Activated CD4-positive, alpha-beta T cell treated with anti-CD3 and anti-CD28 coated beads, Interleukin-2, amount 50 U/mL, for 16 hours (primary cell): ENCODE results near the gene HS2ST1.

Experiments used
- DNase-seq: peaks from one replicate; pipeline ENCODE4 v3.0.0-alpha.2; 2020

The HS2ST1 gene

DNA sequence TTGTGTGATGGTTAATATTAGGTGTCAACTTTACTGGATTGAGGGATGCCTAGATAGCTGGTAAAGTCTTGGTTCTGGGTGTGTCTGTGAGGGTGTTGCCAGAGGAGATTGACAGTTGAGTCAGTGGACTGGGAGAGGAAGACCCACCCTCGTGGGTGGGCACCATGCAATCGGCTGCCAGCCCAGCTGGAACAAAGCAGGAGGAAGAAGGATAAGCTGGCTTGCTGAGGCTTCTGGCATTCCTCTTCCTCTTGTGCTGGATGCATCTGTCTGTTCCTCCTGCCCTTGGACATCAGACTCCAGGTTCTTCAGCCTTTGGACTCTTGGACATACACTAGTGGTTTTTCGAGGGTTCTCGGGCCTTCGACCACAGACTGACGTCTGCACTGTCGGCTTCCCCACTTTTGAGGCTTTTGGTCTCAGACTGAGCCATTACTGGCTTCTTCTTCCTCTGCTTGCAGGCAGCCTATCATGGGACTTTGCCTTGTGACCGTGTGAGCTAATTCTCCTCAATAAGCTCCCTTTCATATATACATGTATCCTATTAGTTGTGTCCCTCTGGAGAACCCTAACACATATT, 230.0 kb downstream of the HS2ST1 start:
- no peak for DNase-seq

DNA sequence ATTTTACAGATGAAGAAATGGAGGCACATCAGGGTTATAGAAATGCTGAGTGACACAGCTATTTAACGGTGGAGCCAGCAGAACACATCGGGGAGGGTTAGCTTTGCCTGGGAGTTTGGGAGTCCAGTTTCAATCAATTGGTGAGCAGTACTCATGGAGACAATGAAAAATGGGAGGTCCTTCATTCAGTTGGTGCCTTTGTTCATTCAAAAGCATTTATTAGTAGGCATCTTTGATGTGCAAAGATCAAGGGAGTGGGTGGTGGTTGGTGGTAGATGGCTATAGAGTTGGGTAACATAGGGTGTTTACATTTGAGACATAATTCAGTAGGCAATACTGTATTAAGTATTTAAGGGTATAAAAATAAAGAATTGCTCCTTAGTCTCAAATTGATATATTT, 230.5 kb downstream of the HS2ST1 start:
- DNase-seq, result no peak

DNA sequence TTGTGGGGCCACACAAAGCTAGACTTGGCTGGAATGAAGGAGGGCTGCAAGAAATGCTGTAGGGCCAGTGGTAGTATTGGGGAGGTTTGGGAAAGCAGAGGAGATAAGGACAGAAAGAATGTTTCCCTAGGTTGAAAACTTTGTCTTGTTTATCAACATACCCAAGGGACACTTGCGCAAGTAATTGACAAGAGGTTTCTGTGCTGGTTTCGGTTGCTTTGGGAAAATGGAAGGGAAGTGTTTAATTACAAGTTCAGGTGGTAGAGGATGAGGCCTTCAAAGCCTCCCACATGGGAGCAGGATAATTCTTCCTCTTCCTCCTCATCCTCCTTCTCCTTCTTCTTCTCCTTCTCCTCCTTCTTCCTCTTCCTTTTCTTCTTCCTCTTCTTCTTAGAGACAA, 232.1 kb downstream of the HS2ST1 start:
- no peak for DNase-seq

DNA sequence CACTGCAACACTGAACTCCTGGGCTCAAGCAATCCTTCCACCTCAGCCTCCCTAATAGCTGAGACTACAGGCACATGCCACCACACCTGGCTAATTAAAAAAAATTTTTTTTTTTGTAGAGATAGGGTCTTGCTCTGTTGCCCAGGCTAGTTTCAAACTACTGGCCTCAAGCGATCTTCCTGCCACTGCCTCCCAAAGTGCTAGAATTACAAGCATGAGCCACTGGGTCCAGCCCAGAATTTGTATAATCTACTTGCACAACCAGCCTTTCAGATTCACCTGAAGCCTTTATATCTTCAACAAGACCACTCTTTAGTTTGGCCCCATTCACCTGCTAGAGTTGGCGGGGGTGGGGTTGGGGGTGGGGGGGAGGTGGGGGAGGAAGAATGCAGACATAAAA, 232.6 kb downstream of the HS2ST1 start:
- no peak for DNase-seq

DNA sequence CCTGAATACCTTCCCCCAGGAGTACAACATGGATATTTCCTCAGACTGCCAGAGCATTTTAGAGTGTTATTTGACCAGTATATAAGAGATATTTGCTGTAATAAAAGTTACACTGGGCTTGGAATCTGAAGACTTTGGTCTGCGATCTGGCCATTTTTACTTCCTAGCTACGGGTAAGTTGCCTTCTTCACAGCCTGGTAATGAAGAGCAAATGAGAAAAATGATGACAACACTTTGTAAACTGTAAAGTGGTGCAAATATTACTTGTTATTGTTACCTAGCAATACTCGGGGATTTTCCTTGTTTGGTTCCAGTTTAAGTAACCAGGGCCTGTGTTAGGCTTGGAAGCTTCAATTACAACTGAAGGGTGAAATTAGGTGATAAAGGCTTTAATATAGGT, 233.4 kb downstream of the HS2ST1 start:
- DNase-seq, result no peak

DNA sequence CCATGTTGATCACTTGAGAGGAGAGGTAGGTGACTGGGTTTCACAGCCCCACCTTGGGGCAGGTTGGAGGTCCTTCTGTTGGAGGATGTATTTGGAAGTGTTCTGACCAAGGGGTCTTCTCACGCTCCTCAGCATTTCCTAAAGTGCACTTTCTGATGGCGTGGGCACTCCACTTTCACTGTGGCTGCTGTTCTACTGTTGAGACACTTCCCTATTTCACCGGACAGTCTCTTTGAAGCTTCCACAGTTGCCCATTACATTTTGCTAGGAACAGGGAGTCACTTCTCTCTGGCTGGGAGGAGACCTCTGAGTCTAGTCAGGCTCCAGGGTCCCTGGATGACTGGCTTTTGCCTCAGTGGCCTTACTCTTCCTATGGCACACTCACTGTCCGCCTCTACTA, 234.2 kb downstream of the HS2ST1 start:
- no peak for DNase-seq

DNA sequence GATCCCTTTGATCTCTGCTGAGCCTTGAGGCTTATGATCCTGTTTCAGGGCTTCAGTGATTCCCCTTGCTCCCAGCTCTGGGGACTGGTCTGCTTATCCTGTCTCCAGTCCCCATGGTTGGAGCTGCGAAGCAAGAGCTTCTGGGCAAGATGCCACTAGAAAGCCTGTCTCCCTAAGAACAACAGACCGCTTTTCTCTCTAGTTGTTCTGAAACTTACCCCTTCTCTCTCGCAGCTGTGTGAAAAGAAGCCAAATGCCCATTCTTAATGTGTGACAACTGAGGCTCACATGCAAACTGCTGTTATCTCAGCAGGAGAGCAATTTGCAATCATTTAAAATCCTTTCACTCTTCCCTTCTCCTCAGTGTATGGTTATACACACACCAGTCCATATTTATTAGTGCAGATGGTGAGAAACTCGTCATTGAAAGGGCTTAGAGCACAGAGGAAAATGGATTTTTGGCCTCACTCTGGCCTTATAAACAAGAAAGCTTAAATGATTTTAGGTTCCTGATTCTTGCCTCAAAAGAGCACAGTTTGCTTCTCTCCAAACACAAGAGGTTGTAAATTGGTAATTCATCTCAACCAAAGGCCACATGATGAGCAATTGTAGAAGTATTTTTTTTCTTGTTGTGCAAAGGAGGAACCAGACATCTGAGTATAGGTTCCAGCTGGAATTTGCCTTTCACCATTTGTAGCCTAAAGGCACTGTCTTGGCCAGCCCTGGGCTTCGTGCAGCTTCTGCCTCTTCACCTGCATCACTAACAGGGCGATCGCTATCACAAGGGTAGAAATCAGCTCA, 235.0 kb downstream of the HS2ST1 start:
- DNase-seq, result no peak

DNA sequence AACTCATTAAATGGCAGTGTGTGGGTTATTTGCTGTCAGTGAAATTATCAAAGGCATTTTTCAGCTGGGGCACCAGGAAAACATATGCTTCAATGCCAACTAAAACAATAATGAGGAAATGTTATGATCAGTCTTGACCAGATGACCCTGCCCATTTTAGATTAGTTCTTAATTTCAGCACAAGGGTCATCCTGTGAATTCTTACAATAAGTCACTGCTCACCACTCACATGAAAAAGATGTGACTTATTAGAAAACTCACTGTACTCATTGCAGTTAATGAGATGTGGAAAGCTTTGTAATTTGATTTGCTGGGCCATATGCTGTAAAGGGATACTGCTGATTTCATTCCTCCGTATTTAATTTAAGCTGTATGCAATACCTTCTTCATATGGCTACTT, 235.7 kb downstream of the HS2ST1 start:
- no peak for DNase-seq

DNA sequence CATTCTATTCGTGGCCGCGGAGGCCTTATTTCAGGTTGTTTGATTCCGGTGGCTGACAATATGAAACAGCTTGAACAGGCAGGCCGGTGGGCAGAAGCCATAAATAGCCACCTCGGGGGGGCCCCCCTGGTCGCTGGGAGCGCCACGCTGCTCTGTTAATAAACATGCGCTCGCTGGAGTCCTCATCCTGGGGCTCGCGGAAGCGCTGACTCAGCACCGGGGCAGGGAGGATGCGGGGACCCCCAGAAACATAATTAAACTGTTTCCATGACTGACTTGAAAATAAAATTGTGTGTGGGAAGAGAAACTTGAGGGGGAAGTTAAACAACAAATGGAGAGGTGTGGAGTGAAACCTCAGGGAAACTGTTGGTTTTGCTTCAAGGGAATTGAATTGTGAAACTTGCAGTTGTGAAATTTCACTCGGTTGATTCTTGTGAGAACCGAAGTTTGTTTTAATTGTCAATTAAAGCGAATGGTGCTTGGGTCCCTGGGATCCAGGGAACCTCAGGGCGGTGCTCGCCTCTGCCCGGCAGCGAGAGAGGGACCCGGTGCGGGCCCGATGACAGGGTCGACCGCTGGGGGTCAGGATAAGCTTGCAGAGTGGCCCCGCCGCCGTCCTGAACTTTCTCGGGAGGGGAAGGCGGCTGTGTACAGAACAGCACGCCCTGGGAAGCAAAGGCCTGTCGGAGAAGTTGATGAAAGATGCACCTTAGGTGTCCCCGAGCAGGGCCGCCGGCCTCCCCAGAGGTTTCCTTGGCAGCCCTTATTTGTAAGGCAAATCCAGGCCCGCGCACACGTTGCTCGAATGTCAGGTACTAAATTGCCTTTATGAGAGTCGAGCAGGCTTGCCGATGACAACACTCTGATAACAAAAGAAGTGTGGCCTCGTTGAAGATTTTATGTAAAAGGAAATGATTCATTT, 237.3 kb downstream of the HS2ST1 start:
- peak; percentile 41 for DNase-seq

DNA sequence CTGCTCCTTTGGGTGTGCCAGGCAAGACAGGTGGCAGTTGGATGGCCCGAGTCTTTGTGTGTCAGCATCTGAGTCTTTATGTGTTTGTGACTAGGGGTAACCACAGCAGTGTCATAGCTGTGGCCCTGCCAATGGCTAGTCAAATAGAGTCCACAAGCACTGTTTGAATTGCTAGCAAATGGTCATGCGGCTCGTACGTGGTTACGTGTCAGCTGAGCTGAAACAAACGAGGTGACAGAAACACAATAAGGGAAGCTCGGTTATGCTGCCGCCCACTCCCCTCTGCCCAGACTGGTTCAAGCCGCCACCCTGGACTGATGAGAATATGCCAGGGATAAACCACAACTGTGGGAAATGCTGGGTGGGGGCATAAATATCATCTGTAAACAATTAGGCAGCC, 239.9 kb downstream of the HS2ST1 start:
- DNase-seq, result no peak

DNA sequence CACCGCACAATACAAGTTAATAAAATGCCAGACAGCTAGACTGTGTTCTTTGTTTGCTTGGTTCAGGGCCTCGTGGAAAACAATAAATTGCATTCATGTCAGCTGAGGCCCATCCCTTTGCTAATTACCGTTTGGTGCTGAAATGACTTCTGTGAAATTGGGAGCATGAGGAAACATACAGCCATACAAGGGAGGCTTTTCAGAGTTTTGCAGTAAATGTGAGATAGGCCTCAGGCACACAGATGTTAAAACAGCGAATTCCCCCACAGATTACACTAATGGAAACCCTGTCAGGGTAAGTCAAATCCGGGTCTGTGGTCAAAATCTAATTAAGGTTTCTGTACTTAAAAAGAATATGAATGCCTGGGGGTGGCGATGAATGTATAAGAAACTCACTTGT, 240.7 kb downstream of the HS2ST1 start:
- no peak for DNase-seq

DNA sequence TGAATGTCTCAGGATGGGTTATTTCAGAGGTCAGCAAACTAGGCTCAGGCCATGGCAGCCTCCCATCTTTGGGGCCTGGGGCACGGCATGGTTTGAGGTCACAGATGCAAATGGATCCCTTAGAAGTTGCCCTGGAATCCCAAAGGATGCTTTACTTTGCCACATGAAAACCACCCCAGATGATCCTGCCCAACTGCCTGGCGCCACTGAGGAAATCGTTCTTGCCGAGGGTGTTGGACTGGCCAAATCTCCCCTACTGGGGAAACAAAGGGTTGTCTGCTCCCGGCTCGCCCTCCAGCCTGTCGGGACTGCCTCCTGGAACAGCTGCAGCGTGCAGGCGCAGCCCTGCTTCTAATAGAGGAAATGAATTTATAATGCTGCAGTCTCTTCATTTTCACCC, 241.2 kb downstream of the HS2ST1 start:
- DNase-seq, result no peak

DNA sequence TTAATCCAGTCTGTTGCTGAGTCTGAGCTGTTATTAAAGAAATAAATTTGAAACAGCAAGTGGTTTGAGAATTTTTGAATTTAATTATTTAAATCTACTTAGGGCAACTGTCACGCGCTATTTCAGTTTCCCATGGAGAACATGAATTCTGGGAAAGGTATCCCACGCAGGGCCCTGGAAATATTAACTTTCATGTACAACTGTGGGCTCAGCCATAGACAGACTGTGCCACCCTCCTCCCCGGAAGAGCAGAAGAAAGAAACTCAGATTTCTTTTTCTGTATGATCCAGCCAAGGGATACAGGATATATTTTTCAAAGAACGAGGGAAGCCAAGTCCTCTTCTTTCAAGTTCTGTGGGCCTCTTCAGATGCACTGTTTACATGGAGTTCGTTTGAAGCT, 241.7 kb downstream of the HS2ST1 start:
- DNase-seq, result no peak

DNA sequence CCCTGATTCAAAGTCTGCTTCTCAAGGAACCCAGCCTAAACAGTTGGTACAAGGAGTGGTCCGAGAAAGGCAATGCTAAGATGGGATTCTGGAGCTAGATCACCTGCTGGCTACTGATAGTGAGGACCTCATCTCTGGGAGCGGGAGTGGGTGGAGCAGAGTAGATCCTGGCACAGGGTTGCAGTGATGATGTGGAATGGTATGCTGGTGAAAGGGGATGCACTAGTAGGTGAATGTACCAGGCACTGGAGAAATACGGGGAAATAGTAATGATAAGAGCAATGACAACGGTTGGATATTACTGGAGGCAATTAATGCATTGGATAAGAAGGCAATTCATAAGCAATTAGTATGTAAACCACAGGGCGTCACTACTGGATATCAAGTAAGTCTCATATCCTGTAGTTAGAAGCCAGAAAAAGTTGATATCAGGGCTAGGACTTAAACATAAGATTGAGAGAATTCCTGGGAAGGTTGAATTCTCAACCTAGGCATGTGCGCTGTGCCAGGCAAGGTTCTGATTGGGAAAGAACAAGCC, 245.0 kb downstream of the HS2ST1 start:
- DNase-seq, result no peak
